Tongue (tissue), 2 donors: ENCODE results near the gene HS1BP3. TPM values are rescaled to one million over a fixed set of nuclear protein-coding genes. Genes with fewer than 3 reads are reported as not detected.

Experiments used
- DNase-seq: peaks from one replicate; pipeline ENCODE4 v3.0.0-alpha.2; 2015
- total RNA-seq: library from RNA; depleted of rRNA; stranded (reverse); fragments of >200 nt; gene quantifications from one replicate; pipeline ENCODE4 v1.2.3, GENCODE V29; 2014

Gene HS1BP3
- total RNA-seq, 1 donor from 2014 or later: 13.7 TPM

DNA sequence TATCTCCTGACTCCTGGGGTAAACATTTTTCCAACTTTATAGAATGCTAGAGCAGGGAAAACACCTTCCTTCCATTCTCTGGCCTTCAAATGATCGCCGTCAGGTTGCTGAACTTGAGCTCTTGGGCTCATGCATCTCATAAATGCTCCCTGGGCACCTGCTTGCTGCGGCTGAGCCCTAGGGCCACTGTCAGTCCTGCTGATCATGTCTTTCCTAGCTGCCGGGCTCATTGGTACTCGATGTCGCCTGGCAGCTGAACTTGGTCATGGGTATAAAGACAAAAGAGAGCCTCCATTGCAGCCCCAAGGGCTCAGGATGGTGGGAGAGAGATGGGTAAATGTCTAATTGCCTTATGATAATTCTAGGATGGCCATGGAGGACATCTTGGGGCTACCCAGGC lies 80.6 kb downstream of the HS1BP3 start:
- no peak for DNase-seq

DNA sequence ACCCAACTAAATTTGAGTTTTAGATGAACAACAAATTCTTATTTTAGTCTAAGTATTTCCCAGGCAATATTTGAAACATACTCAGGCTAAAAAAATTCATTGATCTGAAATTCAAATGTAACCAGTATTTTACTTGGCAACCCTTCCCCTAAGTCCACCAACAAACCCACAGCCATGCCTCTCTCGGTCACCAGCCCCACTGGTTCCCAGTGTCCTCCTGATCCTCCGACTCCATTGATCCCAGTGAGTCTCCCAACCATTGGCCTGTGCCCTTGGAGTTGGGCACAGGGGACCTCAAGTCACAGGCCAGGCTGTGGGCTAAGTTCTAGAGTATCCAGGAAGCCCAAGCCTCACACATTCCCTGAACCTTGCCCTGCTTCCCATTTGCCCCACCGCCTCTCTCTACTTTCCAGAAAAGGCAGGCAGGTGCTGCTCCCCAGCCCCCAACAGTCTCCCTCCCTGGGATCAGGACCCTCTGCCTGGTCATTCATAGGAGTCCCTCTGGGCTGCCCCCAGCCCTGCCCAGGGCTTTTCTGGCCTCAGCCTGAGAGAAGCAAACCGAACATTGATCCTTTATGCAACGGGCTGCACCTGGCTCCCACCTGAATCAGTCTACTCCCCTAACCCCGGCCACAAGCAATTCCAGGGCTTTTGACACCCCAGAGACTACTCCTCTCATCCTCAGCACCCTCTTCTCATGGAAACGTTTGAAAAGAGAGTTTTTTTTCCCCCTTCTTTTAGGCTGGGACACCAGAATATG lies 81.3 kb downstream of the HS1BP3 start:
- DNase-seq: no peak

DNA sequence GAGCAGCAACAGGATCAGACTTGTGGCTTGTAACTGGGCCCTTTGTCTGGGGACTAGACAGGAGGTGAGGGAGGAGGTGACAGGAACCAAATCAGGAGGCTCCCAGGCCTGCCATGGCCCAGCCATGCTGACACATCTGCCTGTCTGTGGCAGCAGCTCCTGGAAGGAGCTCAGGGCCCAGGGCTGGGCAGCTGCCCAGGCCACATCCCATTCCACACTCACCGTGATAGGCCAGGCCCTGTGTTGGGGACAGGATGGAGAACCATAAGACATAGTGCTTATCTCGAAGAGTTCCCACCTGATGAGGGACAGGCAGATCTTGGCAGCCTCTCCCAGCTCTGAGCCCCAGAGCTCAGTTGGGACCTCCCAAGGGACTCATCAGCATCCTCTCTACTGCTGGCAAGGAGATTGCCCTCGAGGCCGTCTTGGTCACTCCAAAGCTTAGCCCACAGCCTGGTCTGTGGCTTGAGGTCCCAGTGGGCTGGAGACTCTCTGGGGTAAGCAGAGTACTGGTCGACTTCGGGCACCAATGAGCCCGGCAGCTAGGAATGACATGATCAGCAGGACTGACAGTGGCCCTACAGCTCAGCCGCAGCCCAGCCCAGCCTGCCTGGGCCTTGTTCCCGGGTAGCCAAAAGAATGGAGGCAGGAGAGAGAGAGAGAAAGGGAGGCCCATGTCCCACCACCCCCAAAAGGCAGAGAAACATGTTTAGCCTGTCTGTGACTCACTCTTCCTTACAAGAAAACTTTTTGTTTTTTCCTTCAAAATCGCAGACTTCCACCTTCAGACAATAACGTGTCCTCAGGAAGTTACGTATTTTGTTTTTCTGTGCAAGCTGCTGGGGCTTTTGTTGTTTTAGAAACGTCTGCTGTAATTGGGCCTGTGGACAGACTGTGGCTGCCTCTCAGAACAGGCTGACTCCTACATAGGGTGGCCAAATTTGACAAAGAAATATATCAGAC lies 82.1 kb downstream of the HS1BP3 start:
- DNase-seq: no peak

DNA sequence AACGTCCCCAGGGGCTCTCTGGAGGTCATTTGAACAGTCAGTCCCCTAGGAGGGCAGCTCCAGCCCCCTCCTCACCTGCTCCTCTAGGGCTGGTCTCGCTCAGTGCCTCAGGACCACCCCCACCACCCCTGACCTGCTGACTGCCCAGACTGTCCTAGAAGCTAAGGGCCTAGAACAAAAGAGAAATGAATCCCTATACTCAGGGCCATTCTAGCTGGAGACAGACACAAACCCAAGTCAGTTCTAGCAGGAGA lies 83.0 kb downstream of the HS1BP3 start:
- DNase-seq: no peak

Other genes starting within 250 kb of the HS1BP3 start
- gene RHOB, start 204.0 kb downstream of the HS1BP3 start, total RNA-seq: 217 TPM
- 0.82 TPM for gene GDF7, start 16.0 kb upstream of the HS1BP3 start, total RNA-seq
- gene LDAH, start 172.0 kb upstream of the HS1BP3 start, total RNA-seq: 11.6 TPM